Mesenchymal stem cell (in vitro differentiated cells and primary cell): ENCODE results near the gene CHN2. TPM values are rescaled to one million over a fixed set of nuclear protein-coding genes. Genes with fewer than 3 reads are reported as not detected.

Experiments
- DNase-seq: peaks from one replicate; pipeline ENCODE4 v3.0.0-alpha.2; 2013
- H2AFZ ChIP-seq: one replicate; pipeline ENCODE4 v1.6.1; 2013; ENCODE audit warnings: low read depth, mild to moderate bottlenecking, control low read depth, inconsistent platforms, low read length, moderate library complexity
- H2AK5ac ChIP-seq: 2 replicates; pipeline ENCODE4 v1.6.1; 2013; ENCODE audit warnings: low read length, moderate library complexity, mild to moderate bottlenecking, inconsistent platforms; ENCODE audit not compliant: severe bottlenecking
- H2BK120ac ChIP-seq: one replicate; pipeline ENCODE4 v1.6.1; 2013; ENCODE audit warnings: low read depth, mild to moderate bottlenecking, inconsistent platforms, low read length, moderate library complexity
- H2BK12ac ChIP-seq, 2 experiments: one replicate each; pipeline ENCODE4 v1.6.1; 2013; ENCODE audit warnings: inconsistent platforms in 2 of 2, low read length in 2 of 2, mild to moderate bottlenecking in 2 of 2, moderate library complexity in 2 of 2, control low read depth in 1 of 2
- H2BK15ac ChIP-seq: one replicate; pipeline ENCODE4 v1.6.1; 2013; ENCODE audit warnings: mild to moderate bottlenecking, low read depth, inconsistent platforms; ENCODE audit not compliant: poor library complexity, severe bottlenecking
- H2BK5ac ChIP-seq: 2 replicates; pipeline ENCODE4 v1.6.1; 2013; ENCODE audit warnings: low read depth, mild to moderate bottlenecking, low read length, control low read depth, inconsistent platforms; ENCODE audit not compliant: poor library complexity, severe bottlenecking
- H3K14ac ChIP-seq, 2 experiments: one replicate each; pipeline ENCODE4 v1.6.1; 2013; ENCODE audit warnings: inconsistent platforms in 2 of 2, low read length in 2 of 2, control low read depth in 1 of 2, mild to moderate bottlenecking in 1 of 2, moderate library complexity in 1 of 2
- H3K18ac ChIP-seq, 2 experiments: one replicate each; pipeline ENCODE4 v1.6.1; 2013; ENCODE audit warnings: inconsistent platforms in 2 of 2, low read length in 2 of 2, control low read depth in 1 of 2, low read depth in 1 of 2, mild to moderate bottlenecking in 1 of 2
- H3K23ac ChIP-seq, 2 experiments: one replicate each; pipeline ENCODE4 v1.6.1; 2013; ENCODE audit warnings: inconsistent platforms in 2 of 2, low read length in 2 of 2, mild to moderate bottlenecking in 2 of 2, moderate library complexity in 2 of 2, control low read depth in 1 of 2
- H3K27ac ChIP-seq: 2 replicates; pipeline ENCODE4 v1.5.1; 2013; ENCODE audit warnings: mild to moderate bottlenecking, moderate library complexity, low read length, control low read depth, inconsistent platforms; ENCODE audit not compliant: poor library complexity, severe bottlenecking
- H3K27me3 ChIP-seq, 2 experiments: 2 replicates each; pipeline versions ENCODE4 v1.6.1 to v1.7.0; 2013; ENCODE audit warnings: low read length in 2 of 2, mild to moderate bottlenecking in 2 of 2, moderate library complexity in 2 of 2, control low read depth in 1 of 2, inconsistent platforms in 1 of 2; ENCODE audit not compliant: control insufficient read depth in 1 of 2, insufficient read depth in 1 of 2
- H3K36me3 ChIP-seq, 2 experiments: 2 replicates each; pipeline versions ENCODE4 v1.6.1 to v1.7.0; 2013; ENCODE audit warnings: low read length in 2 of 2, control low read depth in 1 of 2, inconsistent platforms in 1 of 2, low read depth in 1 of 2, mild to moderate bottlenecking in 1 of 2; ENCODE audit not compliant: insufficient read depth in 2 of 2, control insufficient read depth in 1 of 2
- H3K4ac ChIP-seq, 2 experiments: one replicate each; pipeline ENCODE4 v1.6.1; 2013; ENCODE audit warnings: inconsistent platforms in 2 of 2, low read length in 2 of 2, mild to moderate bottlenecking in 2 of 2, moderate library complexity in 2 of 2, control low read depth in 1 of 2, low read depth in 1 of 2
- H3K4me1 ChIP-seq: 2 replicates; pipeline ENCODE4 v1.6.1; 2013; ENCODE audit warnings: low read depth, low read length, control low read depth; ENCODE audit not compliant: control insufficient read depth, insufficient read depth
- H3K4me2 ChIP-seq: 2 replicates; pipeline ENCODE4 v1.6.1; 2013; ENCODE audit warnings: low read length, mild to moderate bottlenecking, inconsistent platforms; ENCODE audit not compliant: poor library complexity, severe bottlenecking
- H3K4me3 ChIP-seq, 2 experiments: 2 replicates each; pipeline versions ENCODE4 v1.5.1 to v1.7.0; 2013; ENCODE audit warnings: low read length in 2 of 2, mild to moderate bottlenecking in 2 of 2, control low read depth in 1 of 2, low read depth in 1 of 2; ENCODE audit not compliant: insufficient read depth in 1 of 2
- H3K79me1 ChIP-seq: replicated peaks from 2 replicates; pipeline ENCODE4 v1.6.1; 2013; ENCODE audit warnings: mild to moderate bottlenecking, control low read depth, low read length, inconsistent platforms; ENCODE audit not compliant: poor library complexity, severe bottlenecking
- H3K9ac ChIP-seq: 2 replicates; pipeline ENCODE4 v1.7.0; 2013; ENCODE audit warnings: mild to moderate bottlenecking, low read length, moderate library complexity
- H3K9me3 ChIP-seq: 2 replicates; pipeline ENCODE4 v1.7.0; 2013; ENCODE audit warnings: mild to moderate bottlenecking, low read length; ENCODE audit not compliant: control insufficient read depth
- H4K8ac ChIP-seq: one replicate; pipeline ENCODE4 v1.6.1; 2013; ENCODE audit warnings: inconsistent platforms, mild to moderate bottlenecking, low read length, moderate library complexity
- H4K91ac ChIP-seq: one replicate; pipeline ENCODE4 v1.6.1; 2013; ENCODE audit warnings: mild to moderate bottlenecking, low read length, inconsistent platforms
- WGBS: methylation state at CpG from one replicate; pipeline ENCODE4 v1.1.7; 2013; ENCODE audit warnings: mixed read lengths; 5-methylcytosine and 5-hydroxymethylcytosine counted together
- polyA plus RNA-seq, 2 experiments: library from polyadenylated mRNA; stranded (reverse); fragments of 200-250 nt; gene quantifications; one replicate each; pipeline ENCODE4 v1.2.3, GENCODE V29; 2013

CHN2 gene
- 0.79 TPM for polyA plus RNA-seq (2013, experiment 1 of 2)
- 0.70 TPM for polyA plus RNA-seq (2013, experiment 2 of 2)

DNA sequence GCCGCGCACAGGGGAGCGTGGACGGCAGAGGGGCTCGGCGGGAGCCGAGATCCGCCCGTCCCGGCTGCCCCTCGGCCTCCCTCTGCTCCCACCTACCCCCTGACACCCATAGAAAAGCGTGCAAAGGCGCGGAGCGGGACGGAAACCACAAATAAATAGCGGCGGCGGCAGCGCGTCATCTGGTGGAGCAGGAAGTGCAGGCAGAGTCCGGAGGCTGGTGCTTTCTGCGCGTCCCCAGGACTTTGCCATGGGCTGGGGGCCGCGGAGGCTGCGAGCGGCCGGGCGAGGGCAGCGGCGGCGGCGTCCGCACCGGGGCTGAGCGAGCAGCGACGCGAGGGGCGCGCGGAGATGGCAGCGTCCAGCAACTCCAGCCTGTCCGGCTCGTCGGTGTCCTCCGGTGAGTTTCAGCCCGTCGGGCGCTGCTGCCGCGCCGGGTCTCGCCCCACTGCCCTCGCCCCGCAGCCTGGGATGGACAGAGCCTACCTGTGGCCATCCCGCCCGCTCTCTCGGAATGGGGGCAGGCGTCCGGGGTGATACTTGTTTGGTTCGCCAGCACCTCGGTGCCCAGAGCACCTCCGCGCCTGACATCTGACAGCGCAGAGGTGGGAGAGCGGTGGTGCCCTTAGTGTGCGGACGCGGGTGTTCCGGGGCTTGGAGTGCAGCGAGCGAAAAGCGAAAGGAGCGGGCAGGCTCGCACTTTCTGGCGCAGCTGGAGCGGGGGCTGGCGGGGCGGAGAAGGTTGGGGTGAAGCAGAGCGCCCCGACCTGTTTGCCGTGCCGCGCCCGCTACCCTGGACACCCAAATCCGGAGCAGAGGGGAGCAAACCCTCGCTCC lies at the start of gene CHN2:
Gene CHN2 (plus strand): TSS at position 182 of the 834 bp plus-strand sequence.
- peak within 1 kb of the TSS; percentile 95 for H3K4me2 ChIP-seq
- no peaks in the 10 kb centered on the region for H3K9me3 ChIP-seq
- H3K27ac ChIP-seq, result no peak within 1 kb of the TSS
- H2AK5ac ChIP-seq, result no peak within 1 kb of the TSS
- under 1% methylated on average over 78 of the region's 89 CpGs for WGBS
- H2BK15ac ChIP-seq, result peak within 1 kb of the TSS; percentile 57
- peak within 1 kb of the TSS in 1 of 2 experiments; percentile 83 for H3K23ac ChIP-seq
- H3K14ac ChIP-seq, result no peak within 1 kb of the TSS
- H4K91ac ChIP-seq, result peak within 1 kb of the TSS; percentile 50
- peak within 1 kb of the TSS in 1 of 2 experiments; percentile 50 for H3K18ac ChIP-seq
- H3K36me3 ChIP-seq, result no peaks in the 10 kb centered on the region
- no peak within 1 kb of the TSS for H3K4ac ChIP-seq
- peak; percentile 56 for DNase-seq
- peak within 1 kb of the TSS; percentile 36 for H2AFZ ChIP-seq
- H3K79me1 ChIP-seq, result no peaks in the 10 kb centered on the region
- H3K4me3 ChIP-seq, result peak within 1 kb of the TSS; percentile 52 to 82
- no peak within 1 kb of the TSS for H2BK5ac ChIP-seq
- peaks cover 65 to 78% of the 10 kb centered on the region in 2 experiments for H3K27me3 ChIP-seq
- H2BK12ac ChIP-seq, result peak within 1 kb of the TSS in 1 of 2 experiments; percentile 33
- peak within 1 kb of the TSS; percentile 37 for H3K9ac ChIP-seq
- peaks cover 18% of the 10 kb centered on the region for H3K4me1 ChIP-seq
- H2BK120ac ChIP-seq, result no peak within 1 kb of the TSS
- H4K8ac ChIP-seq, result no peak within 1 kb of the TSS

DNA sequence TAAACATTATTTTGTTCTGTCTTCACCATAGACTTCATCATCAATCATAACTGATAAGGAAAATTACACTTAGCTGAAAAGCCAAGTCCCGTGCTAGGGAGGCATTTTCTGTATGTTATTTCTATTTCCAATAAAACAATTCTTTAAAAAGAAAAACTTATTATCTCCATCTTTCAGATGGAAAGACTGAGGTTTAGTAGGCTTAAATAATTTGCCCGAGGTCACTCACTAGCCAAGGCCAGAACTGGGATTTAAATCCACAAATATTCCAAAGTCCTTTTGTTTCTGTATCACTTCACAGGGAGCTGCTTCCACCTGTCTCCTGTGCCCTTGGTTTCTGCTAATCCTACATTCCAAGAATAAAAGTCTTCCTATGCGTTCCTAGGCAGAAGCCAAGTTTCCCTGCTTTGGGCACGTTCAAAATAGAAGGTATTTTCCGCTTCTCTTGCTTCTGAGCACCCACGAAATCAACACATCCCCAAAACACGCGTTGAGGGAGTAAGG lies 49.0 kb upstream of the CHN2 start:
- H2BK120ac ChIP-seq, result no peak overlapping the region
- H3K18ac ChIP-seq, result no peak overlapping the region
- H2AFZ ChIP-seq, result no peak overlapping the region
- peaks cover 45 to 66% of the 10 kb centered on the region in 2 experiments for H3K27me3 ChIP-seq
- no peaks in the 10 kb centered on the region for H3K9me3 ChIP-seq
- H3K79me1 ChIP-seq, result no peaks in the 10 kb centered on the region
- H3K36me3 ChIP-seq, result no peaks in the 10 kb centered on the region
- H2AK5ac ChIP-seq, result no peak overlapping the region
- no peak overlapping the region for H3K14ac ChIP-seq
- no peak overlapping the region for H3K4me2 ChIP-seq
- H3K4ac ChIP-seq, result no peak overlapping the region
- WGBS, result 6% methylated on average over 7 of the region's 8 CpGs
- peaks cover 6% of the 10 kb centered on the region for H3K4me1 ChIP-seq
- H3K9ac ChIP-seq, result peak overlapping the region; percentile 53
- no peak overlapping the region for H4K91ac ChIP-seq
- no peak overlapping the region for H4K8ac ChIP-seq
- H3K27ac ChIP-seq, result no peak overlapping the region
- H2BK5ac ChIP-seq, result no peak overlapping the region
- H3K23ac ChIP-seq, result no peak overlapping the region
- H3K4me3 ChIP-seq, result peak overlapping the region in 1 of 2 experiments; percentile 74
- H2BK12ac ChIP-seq, result no peak overlapping the region
- DNase-seq, result no peak
- H2BK15ac ChIP-seq, result no peak overlapping the region

DNA sequence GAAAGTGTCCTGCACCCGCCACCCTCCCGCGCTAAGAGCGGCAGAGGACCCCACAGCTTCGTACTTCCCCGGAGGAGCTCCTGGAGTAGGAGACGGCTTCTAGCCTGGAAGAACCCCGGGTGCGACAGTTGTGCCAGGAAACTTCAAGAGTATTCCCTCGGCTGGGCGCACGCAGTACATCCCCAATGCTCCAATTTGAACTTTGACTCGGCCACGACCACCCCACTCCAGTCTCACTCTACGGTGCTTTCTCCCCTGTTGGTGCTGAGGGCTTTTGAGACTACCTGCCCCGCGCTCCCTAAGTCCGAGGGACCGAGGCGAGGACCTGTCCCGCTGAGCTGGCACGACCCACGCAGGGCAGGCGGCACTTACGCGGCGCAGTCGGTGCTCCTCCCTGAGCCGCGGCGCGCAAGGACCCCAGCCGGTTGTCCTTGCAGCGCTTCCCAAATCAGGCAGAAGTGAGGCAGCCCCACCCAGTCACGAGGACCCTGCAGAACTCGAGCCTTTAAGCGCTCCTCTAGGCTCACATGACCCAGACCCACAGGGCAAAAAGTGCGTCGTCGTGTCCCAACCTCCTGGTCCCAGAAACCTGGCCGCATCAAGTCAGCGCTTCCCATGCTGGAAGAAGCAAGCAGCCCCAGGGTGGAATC lies 48.4 kb upstream of the CHN2 start, which contains the start of gene CPVL:
Gene CPVL (minus strand): TSS at position 481 of the 650 bp plus-strand sequence. CDS start 25,476 bp downstream, outside the sequence.
- peak within 1 kb of the TSS in 1 of 2 experiments; percentile 43 for H3K18ac ChIP-seq
- H3K4me3 ChIP-seq, result peak within 1 kb of the TSS; percentile 16 to 74
- no peak within 1 kb of the TSS for H3K27ac ChIP-seq
- H3K27me3 ChIP-seq, result peaks cover 45 to 66% of the 10 kb centered on the region in 2 experiments
- no peaks in the 10 kb centered on the region for H3K9me3 ChIP-seq
- H3K36me3 ChIP-seq, result no peaks in the 10 kb centered on the region
- DNase-seq, result peak; percentile 4
- peak within 1 kb of the TSS; percentile 53 for H4K91ac ChIP-seq
- peaks cover 6% of the 10 kb centered on the region for H3K4me1 ChIP-seq
- H2BK12ac ChIP-seq, result no peak within 1 kb of the TSS
- peak within 1 kb of the TSS; percentile 81 for H2AFZ ChIP-seq
- no peak within 1 kb of the TSS for H2AK5ac ChIP-seq
- H2BK120ac ChIP-seq, result no peak within 1 kb of the TSS
- peak within 1 kb of the TSS; percentile 7 for H4K8ac ChIP-seq
- no peaks in the 10 kb centered on the region for H3K79me1 ChIP-seq
- peak within 1 kb of the TSS in 1 of 2 experiments; percentile 23 for H3K23ac ChIP-seq
- H2BK15ac ChIP-seq, result no peak within 1 kb of the TSS
- H3K4me2 ChIP-seq, result peak within 1 kb of the TSS; percentile 27
- H2BK5ac ChIP-seq, result no peak within 1 kb of the TSS
- H3K9ac ChIP-seq, result peak within 1 kb of the TSS; percentile 53
- no peak within 1 kb of the TSS for H3K4ac ChIP-seq
- WGBS, result under 1% methylated on average over 42 of the region's 42 CpGs
- peak within 1 kb of the TSS in 1 of 2 experiments; percentile 87 for H3K14ac ChIP-seq
